GM18520 (cell line): ENCODE results near the gene MAOA.
"Not testable (repeated sequence)": the region's sequence is repeated elsewhere in the genome, so short reads cannot be mapped to it uniquely, and the experiment has no call there.

Experiments
- ATAC-seq: cut with Tn5 transposase; IDR thresholded peaks from one replicate; pipeline ENCODE4 v1.9.1; 2021; ENCODE audit not compliant: unreplicated experiment

MAOA gene

DNA sequence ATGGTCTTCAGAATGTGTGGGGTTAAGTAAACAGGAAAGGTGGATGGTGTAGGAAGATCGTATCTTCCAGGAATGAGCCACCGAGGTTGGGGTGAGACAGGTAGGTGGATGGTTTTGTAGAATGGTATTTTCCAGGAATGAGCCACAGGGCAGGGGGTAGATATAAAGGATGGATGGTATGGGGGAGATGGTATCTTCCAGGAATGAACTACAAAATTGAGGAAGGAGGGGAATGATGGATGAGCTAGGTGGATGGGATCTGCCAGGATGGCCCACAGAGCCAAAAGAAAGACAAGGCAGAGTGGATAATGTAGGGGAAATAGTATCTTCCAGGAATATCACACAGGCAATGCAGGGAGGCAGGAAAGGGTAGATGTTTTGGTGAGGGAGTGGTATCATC lies 60.0 kb downstream of the MAOA start:
- ATAC-seq: no peak

- ATAC-seq: no peak
These were observed 60.6 kb downstream of the MAOA start for GRCh38 chrX:43716696-43717095.

- no peak for ATAC-seq
These were observed 61.1 kb downstream of the MAOA start for GRCh38 chrX:43717161-43717560.

- no peak for ATAC-seq
These were observed 62.0 kb downstream of the MAOA start for GRCh38 chrX:43718081-43718480.

DNA sequence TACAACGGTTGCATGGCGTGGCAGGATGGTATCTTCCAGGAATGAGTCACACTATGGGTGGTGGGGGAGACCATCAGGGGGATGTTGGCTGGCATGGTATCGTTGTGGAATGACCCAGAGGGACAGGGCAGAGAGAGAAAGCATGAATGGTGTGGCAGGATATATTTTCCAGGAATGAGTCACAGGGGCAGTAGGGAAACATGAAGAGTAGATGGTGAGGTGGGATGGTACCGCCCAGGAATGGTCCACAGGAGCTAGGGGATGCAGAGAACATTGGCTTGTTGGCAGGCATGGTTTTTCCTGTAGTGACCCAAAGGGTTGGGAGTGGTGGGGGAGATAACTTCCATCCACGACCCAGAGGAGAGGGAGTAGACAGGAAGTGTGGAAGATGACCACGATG lies 62.4 kb downstream of the MAOA start:
- ATAC-seq: no peak

DNA sequence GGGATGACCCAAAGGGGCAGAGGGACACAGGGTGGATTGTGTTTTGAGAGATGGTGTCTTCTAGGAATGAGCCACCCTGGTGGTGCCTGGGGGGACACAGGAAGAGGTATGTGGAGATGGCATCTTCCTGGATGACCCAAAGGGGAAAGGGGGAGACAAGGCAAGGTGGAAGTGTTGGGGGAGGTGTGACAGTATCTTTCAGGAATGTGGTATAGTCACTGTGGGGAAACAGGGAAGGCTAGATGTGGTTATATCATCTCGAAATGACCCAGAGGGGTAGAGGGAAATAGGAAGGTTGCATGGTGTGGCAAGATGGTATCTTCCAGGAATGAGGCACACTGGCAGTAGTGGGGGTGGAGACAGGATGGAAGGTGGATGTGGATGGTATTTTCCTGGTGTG lies 62.9 kb downstream of the MAOA start:
- ATAC-seq: no peak

- ATAC-seq: no peak
These were observed 64.0 kb downstream of the MAOA start for GRCh38 chrX:43720082-43720481.

DNA sequence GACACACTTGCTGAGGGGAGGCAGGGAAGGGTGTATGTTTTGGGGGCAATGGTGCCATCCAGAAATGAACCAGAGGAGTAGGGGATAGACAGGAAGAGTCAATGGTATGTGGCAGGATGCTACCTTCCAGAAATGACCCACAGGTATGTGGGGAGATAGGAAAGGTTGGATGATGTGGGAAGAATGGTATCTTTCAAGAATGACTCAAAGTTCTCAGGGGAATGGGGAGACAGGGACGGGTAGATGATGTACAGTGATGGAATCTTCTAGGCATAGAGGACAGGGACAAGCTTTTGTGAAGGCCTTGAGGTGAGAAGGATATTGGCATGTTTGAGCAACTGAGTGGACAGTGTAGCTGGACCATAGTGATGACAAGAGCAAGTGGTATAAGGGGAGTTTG lies 64.9 kb downstream of the MAOA start:
- no peak for ATAC-seq

GRCh38 chrX:43725227-43725626 lies 69.1 kb downstream of the MAOA start:
- not testable (repeated sequence) for ATAC-seq

- ATAC-seq: not testable (repeated sequence)
These were observed 71.2 kb downstream of the MAOA start for GRCh38 chrX:43727254-43727653.

DNA sequence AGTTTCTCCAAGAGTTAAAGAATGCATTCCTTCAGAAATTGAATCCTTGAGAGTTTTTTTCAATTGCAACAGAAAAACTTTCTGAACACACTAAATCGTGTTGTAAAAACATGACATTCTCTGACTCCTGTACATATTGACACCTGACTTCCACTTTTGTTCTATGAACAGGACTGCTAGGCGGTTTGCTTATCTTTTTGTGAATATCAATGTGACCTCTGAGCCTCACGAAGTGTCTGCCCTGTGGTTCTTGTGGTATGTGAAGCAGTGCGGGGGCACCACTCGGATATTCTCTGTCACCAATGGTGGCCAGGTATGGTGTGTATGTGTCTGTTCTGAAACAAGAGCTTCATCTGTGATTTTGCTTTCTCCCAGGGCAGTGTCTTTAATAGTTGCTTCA lies 71.9 kb downstream of the MAOA start:
- ATAC-seq: no peak

GRCh38 chrX:43728966-43729365 lies 72.9 kb downstream of the MAOA start:
- ATAC-seq: no peak

DNA sequence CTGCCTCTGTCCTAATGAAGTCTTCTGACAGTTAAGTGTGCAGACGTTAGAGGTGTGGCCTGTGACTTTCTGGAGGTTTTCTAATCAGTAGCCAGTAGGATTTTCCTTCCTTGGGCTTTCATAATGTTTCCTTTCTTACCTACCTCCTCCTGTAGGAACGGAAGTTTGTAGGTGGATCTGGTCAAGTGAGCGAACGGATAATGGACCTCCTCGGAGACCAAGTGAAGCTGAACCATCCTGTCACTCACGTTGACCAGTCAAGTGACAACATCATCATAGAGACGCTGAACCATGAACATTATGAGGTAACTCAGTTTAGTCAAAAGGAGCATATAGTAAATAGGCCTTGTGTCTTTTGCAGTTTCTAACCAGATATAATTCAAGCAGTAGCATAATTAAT lies 75.0 kb downstream of the MAOA start:
- ATAC-seq: no peak

GRCh38 chrX:43733699-43734098 lies 77.6 kb downstream of the MAOA start:
- ATAC-seq: no peak

DNA sequence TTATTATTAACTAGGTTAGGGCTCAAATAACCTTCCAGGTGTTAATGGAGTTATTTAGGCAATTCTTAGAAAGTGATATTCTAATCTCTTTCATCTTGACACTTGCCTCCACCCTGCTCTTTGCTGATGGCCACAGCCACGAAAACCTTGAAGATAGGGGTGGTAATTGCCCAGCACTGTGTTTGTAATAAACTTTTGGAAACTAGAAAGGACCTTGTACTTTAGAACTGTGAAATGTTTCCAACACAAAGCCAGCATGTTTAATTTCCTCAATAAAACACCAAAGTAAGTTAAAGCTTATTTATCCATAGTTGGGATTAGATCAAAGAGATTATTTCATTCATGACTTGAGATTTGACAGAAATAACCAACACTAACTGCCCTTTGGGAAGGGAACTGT lies 78.3 kb downstream of the MAOA start:
- ATAC-seq: no peak

- no peak for ATAC-seq
These were observed 79.4 kb downstream of the MAOA start for GRCh38 chrX:43735534-43735933.

DNA sequence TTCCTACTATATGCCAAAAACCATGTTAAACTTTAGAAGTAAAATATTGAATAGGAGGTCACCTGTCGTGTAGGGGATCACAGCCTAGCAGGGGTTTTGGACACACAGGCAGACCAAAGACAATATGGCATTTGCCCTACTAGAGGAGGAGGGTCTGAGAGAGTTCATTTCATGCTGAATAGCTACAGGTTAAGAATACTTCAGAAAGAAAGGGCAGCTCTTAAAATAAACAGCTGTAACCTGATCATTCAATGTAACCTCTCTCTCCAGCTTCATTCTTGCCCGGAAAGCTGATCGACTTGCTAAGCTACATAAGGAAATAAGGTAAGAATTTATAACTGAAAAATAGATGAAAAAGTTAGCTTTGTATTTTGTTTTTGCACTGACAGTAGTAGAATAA lies 79.9 kb downstream of the MAOA start:
- ATAC-seq: no peak

DNA sequence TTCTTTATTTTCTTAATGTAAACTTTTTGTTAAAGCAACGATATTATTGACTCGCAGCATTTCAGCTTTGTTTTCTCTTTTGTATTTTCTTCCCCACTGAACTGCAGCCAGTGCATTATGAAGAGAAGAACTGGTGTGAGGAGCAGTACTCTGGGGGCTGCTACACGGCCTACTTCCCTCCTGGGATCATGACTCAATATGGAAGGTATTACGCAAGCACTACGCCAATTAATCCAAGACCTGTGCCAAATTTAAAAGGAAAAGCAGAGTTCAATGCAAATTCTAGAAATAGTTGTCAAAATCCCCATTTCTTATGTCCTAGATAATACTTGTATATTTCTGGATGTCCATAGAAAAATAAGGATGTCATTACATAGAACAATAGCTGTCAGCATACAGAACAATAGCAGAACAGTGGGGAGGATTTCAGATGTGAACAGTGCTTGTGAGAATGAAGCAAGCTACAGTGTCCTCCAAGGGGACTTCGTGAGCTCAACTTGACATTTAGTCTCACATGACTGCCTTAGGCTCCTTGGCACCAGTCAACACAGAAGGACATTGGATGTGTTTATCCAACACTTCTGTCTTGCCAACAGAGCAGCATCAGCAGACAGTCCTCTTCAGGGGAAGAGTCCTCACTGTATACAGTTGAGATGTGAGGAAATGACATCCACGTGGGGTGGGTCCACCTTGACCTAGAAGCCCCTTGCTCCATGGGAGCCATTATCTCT lies 85.9 kb downstream of the MAOA start:
- no peak for ATAC-seq

GRCh38 chrX:43743100-43743822 lies 87.2 kb downstream of the MAOA start:
- ATAC-seq: no peak

GRCh38 chrX:43744284-43744683 lies 88.2 kb downstream of the MAOA start:
- no peak for ATAC-seq

DNA sequence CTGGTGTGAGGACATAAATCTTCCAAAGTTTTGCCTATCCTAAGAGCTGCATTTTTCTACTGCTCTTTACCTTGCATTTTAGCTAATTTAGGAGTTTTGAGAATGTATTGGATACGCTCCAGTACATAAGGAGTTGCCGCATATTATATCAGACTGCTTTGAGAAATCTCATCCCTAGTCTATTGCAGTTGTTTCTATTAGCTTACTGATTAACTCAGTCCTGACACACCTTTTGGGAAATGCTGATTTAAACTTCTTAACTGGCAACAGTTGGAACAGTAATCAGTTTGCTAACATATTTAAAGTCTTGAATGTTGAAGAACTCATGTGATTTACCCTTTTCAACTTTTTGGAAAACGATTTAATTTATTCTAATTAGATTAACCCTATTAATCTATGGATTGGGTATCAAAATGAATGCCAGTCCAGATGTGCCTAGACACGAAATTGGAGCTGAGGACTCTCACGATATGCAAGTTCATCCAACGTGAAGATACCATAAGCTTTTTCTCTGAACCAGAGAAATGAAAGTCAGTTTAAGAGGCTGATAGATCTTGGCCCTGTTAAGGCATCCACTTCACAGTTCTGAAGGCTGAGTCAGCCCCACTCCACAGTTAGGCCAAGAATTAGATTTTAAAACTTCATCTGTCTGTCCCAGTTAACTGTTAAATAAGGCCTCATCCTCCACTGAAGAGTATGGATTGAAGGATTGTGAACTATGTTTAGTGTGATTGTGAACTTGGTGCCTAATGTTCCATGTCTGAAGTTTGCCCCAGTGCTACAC lies 90.0 kb downstream of the MAOA start:
- no peak for ATAC-seq

GRCh38 chrX:43747476-43747875 lies 91.4 kb downstream of the MAOA start:
- ATAC-seq: no peak
